WI38 (cell line): Measurements from ENCODE around the gene PGGT1B.
A peak's percentile ranks its signal among the peaks of the same experiment; 100 is the strongest.
"Not testable (repeated sequence)": the region's sequence is repeated elsewhere in the genome, so short reads cannot be mapped to it uniquely, and the experiment has no call there.

ENCODE experiments used
- H3K4me3 ChIP-seq: 2 replicates; pipeline ENCODE4 v1.5.1; 2011; ENCODE audit warnings: low read depth, mild to moderate bottlenecking, control low read depth, low read length
- TF ChIP-seq, protein P1 (sequence below): IDR thresholded peaks from 2 replicates; pipeline ENCODE4 v1.5.1; 2012; ENCODE audit warnings: low read depth, mild to moderate bottlenecking, control low read depth, low read length

The PGGT1B gene

DNA sequence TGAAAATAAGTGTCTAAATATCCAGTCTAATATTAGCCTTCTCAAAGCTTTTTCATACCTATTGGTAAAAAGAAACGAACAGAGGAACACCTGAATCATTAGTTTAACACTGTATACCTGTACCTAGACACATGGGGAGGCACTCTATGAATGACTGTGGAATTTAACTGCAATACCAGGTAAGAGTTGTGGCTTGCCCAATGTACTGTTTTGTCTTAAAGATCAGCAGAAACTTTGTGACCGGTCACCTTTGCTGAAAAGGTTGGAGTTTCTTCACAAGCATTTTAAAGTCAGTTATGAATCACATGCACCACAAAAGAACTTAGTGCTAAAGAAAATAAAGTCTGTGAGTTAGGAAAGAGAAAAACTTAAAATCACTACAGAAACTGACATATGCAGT lies 2.4 kb downstream of the PGGT1B start:
- H3K4me3 ChIP-seq = no peak overlapping the region
- TF ChIP-seq, protein P1, sequence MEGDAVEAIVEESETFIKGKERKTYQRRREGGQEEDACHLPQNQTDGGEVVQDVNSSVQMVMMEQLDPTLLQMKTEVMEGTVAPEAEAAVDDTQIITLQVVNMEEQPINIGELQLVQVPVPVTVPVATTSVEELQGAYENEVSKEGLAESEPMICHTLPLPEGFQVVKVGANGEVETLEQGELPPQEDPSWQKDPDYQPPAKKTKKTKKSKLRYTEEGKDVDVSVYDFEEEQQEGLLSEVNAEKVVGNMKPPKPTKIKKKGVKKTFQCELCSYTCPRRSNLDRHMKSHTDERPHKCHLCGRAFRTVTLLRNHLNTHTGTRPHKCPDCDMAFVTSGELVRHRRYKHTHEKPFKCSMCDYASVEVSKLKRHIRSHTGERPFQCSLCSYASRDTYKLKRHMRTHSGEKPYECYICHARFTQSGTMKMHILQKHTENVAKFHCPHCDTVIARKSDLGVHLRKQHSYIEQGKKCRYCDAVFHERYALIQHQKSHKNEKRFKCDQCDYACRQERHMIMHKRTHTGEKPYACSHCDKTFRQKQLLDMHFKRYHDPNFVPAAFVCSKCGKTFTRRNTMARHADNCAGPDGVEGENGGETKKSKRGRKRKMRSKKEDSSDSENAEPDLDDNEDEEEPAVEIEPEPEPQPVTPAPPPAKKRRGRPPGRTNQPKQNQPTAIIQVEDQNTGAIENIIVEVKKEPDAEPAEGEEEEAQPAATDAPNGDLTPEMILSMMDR = no peak

DNA sequence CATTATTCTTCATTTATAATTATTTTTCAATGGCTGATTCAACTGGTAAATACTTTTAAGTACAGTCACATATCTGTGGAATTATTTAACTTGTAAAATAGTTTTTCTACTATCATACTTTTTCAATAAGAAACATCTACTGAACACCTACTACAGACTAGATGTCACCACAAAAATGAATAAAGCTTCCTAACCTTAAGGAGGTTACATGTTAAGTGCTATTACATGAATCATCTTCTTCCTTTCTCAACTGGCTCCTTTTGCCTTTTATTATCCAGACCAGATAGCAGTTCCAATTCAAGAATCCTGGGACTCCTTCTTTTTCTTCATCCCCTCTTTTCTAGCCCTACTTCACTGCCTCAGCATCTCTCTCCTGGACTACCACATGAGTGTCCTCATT lies 4.7 kb downstream of the PGGT1B start:
- TF ChIP-seq, protein P1 = no peak
- H3K4me3 ChIP-seq = no peak overlapping the region

GRCh38 chr5:115249379-115249778 lies 13.3 kb downstream of the PGGT1B start:
- H3K4me3 ChIP-seq = not testable (repeated sequence)

GRCh38 chr5:115246361-115246991 lies 16.2 kb downstream of the PGGT1B start:
- TF ChIP-seq, protein P1 = peak; percentile 30; the same call in 1 of the 2 replicates
- no peak overlapping the region for H3K4me3 ChIP-seq

- H3K4me3 ChIP-seq = no peak overlapping the region
- TF ChIP-seq, protein P1 = no peak
These were observed 19.3 kb downstream of the PGGT1B start for GRCh38 chr5:115243412-115243811.

DNA sequence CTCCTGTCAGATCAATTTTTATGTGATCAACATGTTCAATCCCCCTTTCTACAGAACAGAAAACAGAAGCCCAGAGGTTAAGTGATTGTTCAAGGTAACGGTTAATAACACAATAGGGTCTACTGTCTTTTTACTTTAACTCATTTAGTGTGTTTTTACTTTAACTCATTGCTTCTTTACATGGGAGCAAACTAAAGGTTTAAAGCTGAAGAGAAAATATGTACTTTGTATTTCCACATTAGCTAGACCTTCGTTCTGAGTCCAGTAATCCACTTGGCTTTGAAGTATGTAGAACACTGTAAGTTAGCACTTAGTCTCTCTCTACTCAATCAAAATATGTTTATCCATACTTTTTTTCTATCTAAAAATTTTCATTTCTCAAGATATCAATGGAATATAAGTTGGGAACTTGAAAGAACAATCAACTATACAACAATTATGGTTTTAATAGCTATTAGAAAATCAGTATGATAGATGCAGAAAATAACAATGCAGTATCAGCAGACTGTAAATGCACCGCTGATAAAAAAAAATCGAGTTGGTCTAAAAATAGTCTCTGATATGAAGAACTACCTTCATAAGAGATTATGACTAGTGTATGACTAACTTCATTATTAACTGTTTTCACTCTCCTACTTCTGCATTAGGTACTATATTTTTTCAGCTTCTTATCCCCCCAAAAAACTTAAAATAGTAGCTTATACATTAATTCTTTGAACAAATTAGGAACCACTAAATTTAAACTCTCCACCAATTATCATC lies 20.6 kb downstream of the PGGT1B start:
- H3K4me3 ChIP-seq = no peak overlapping the region
- TF ChIP-seq, protein P1 = no peak

DNA sequence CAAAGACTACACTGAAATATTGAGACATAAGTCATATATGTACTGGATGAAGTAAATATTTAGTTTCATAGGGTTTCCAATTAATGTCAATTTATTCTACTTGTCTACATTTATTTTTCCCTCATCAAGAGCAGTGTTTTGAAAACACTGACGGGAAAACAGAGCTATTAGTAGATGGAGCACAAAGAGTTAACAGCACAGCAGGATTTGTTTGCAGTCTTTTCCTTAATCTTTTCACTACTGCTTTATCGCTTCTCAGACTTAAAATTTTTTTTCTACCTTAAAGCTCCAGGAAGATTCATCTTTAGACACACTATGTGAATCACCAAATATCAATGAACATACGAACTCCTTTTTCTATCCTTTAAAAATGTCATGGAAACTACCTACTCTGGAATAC lies 25.6 kb downstream of the PGGT1B start:
- TF ChIP-seq, protein P1 = no peak
- H3K4me3 ChIP-seq = no peak overlapping the region

- no peak overlapping the region for H3K4me3 ChIP-seq
- TF ChIP-seq, protein P1 = no peak
These were observed 26.1 kb downstream of the PGGT1B start for GRCh38 chr5:115236599-115236998.
